Coronary artery (tissue), 2 donors: ENCODE measurements around the gene TOR2A.
A peak's percentile ranks its signal among the peaks of the same experiment; 100 is the strongest.

Experiments
- DNase-seq: peaks from one replicate; pipeline ENCODE4 v3.0.0-alpha.2; 2017; ENCODE audit warnings: low spot score
- H3K27ac ChIP-seq, 2 donors: fragments of 200-600 bp; sonication (generic); one replicate each; pipeline ENCODE4 v1.5.1; 2016 to 2019
- H3K4me3 ChIP-seq: fragments of 200-600 bp; sonication (generic); 2 replicates; pipeline ENCODE4 v1.5.1; 2016; ENCODE audit warnings: mild to moderate bottlenecking, moderate library complexity
- CTCF ChIP-seq: fragments of 200-600 bp; sonication (generic); IDR thresholded peaks from one replicate; pipeline ENCODE4 v1.5.1; 2019; ENCODE audit warnings: antibody characterized with exemption

The TOR2A gene

GRCh38 chr9:127772603-127773002, 37.5 kb upstream of the TOR2A start:
- no peak for TF ChIP-seq CTCF
- no peak overlapping the region for H3K27ac ChIP-seq
- DNase-seq: no peak
- no peak overlapping the region for H3K4me3 ChIP-seq

DNA sequence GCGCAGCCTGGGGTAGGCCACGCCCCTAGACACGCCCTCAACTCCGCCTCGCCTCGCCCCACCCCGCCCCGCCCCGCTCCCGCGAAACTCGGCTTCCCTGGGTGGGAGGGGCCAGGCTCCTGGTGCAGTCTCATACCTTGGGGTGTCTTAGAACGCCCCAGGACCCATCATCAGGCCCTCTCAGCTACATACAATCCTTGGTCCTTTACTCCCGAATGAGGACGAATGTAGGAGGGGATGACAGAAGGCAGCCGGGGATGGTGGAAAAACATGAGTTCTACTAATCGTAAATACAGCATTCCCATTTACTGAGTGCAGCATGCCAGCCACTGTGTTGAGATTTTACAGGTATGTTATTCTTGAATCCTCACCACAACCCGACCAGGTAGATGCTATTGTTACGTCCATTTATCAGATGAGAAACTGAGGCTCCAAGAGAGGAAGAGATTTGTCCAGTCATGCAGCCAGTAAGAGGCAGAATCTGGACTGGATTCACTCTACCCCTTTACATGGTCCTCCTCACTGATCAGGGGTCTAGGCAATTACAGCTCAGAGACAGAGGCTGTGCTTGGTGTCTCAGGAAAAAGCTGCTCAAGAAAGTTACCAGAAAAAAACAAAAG, 36.6 kb upstream of the TOR2A start:
- Histone ChIP-seq H3K27ac (peak overlapping the region in 1 of 2 donors; percentile 82), H3K4me3 (peak overlapping the region; percentile 80)
- no peak for TF ChIP-seq CTCF
- DNase-seq: no peak

DNA sequence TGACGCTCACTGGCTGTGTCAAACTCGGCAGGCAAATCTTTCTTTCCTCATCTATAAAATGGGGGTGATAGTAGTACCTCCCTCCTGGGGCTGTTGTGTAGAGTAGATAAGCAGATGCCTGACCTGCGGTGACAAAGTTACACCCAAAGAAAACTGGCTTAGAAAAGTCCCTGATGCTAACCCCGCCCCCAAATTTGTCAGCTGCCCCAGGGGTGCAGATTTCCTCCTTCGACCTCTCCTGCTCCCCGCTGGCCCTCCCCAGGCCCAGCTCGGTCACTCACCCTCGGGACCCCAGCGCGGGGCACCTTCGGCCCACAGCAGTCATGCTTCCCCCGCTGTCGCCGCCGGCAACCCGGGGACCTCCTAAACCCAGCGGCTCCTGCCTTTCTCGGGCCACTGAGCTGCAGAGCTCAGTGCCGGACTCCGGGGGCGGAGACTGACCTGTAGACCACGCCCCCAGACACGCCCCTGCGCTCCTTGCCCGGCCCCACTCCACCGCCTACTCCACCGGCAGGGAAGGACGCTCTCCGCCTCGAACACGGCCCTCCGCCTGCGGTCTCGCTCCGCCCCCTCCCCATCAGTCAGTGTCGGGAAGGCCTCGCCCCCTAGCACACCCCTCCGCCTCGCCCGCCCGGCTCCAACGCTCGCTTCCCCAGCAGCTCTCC, 35.9 kb upstream of the TOR2A start:
- no peak for TF ChIP-seq CTCF
- peak; percentile 99 for DNase-seq
- Histone ChIP-seq H3K27ac (peak overlapping the region; percentile 3 to 82), H3K4me3 (peak overlapping the region; percentile 80)

- Histone ChIP-seq H3K27ac (peak overlapping the region; percentile 3 to 82), H3K4me3 (peak overlapping the region; percentile 80)
- no peak for DNase-seq
- no peak for TF ChIP-seq CTCF
These were observed 35.5 kb upstream of the TOR2A start for GRCh38 chr9:127770583-127770904.

DNA sequence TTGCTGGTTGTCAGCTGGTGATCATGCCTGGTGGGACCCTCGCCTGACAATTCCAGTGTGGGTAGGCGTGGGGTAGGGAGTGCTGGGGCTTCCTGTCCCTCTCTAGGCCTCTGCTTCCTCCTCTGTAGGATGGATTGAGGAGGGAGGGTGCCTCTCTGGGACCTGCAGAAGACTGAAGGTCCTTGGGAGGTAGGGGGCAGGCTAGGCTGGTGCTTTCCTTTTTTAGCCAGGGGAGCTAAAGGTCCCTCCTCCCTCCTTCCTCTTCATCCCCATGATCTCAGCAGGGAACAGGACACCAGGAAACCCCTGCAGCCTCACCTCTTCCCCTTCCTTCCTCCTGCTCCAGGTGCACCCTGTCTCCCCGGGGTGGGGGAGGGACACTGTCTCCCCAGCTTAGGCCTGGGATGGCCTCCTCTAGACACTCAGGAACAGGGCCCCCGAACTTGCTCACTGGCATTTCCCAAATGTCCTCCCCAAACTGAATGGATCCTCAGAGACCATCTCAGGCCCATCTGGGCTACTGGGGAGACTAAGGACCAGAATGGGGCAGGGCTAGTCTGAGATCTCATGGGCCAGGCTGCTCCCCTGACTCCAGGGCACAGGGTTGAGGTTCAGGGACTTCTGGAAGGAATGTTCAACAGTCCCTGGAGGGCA, 35.0 kb upstream of the TOR2A start:
- no peak for DNase-seq
- Histone ChIP-seq H3K4me3 (peak overlapping the region; percentile 80), H3K27ac (peak overlapping the region; percentile 3 to 82)

GRCh38 chr9:127769101-127769500, 34.0 kb upstream of the TOR2A start:
- H3K4me3 ChIP-seq: no peak overlapping the region
- no peak for DNase-seq
- TF ChIP-seq CTCF: no peak
- H3K27ac ChIP-seq: peak overlapping the region in 1 of 2 donors; percentile 45

More for the DNA sequence above, 35.0 kb upstream of the TOR2A start:
- TF ChIP-seq CTCF: no peak
